Measurements from ENCODE around the gene ANXA8L1. TPM values are rescaled to one million over a fixed set of nuclear protein-coding genes. Genes with fewer than 3 reads are reported as not detected.
"Not testable (repeated sequence)": the region's sequence is repeated elsewhere in the genome, so short reads cannot be mapped to it uniquely, and the experiment has no call there.

ANXA8L1 gene
- total RNA-seq, 1 donor from 2014 or later = 0.59 TPM

DNA sequence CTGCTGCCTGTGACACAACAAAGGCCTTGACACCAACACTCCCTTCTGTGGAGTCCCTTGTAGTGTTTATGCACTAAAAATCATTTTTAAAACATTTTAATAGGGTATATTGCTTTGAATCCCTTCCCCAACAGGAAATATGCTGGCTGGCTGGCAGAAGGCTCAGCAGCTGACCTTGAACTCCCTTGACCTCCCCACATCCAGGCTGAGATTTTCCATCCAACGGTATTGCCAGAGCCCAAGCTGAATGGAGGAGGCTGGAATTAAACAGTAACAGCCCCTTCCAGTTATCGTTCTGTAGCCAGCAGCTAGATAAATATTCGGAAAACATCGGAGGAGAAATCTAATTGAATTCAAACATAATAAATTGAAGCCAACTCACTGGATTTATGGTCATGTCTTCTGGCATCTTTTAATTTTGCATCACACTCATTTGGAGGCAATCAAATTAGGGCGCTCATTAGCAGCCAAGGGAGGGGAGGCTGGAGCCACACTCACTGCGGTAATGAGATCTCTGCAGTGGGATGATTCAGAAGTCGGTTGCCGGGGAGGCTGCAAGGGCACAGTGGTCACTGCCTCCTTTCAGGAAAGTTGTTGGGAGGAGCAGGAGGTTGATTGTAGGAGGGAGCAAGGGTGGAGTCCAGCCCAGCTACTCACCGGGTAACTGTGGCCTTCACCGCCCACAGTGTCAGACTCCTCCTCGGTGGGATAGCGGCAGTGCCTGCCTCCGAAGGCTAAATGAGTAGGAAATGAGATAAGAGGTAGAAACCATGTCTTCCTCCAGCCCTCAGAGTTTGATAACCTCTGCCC, 44.2 kb downstream of the ANXA8L1 start:
- H3K27ac ChIP-seq (ENCODE audit: low read depth, low read length); H3K79me2 ChIP-seq (ENCODE audit: insufficient read depth, low read length); H2AFZ ChIP-seq (ENCODE audit: low read depth, low read length); H3K4me1 ChIP-seq (ENCODE audit: insufficient read depth, low read length); H3K27me3 ChIP-seq (ENCODE audit: insufficient read depth, low read length); H3K9me3 ChIP-seq (ENCODE audit: insufficient read depth, low read depth, low read length); H3K9me3 Mint-ChIP-seq (ENCODE audit: unreplicated experiment); H3K27ac Mint-ChIP-seq (ENCODE audit: unreplicated experiment); H3K36me3 Mint-ChIP-seq (ENCODE audit: low read depth, unreplicated experiment); H3K4me2 ChIP-seq (ENCODE audit: low read length); DNase-seq (ENCODE audit: low read depth); FAIRE-seq; H3K36me3 ChIP-seq (ENCODE audit: insufficient read depth, low read length); H3K9ac ChIP-seq (ENCODE audit: low read length); H4K20me1 ChIP-seq (ENCODE audit: insufficient read depth, low read length); H3K27me3 Mint-ChIP-seq (ENCODE audit: low read depth, unreplicated experiment); H3K4me1 Mint-ChIP-seq (ENCODE audit: low read depth, unreplicated experiment); H3K4me3 Mint-ChIP-seq (ENCODE audit: unreplicated experiment); H3K4me3 ChIP-seq (ENCODE audit: insufficient read depth, low read depth, low read length): not testable (repeated sequence)

DNA sequence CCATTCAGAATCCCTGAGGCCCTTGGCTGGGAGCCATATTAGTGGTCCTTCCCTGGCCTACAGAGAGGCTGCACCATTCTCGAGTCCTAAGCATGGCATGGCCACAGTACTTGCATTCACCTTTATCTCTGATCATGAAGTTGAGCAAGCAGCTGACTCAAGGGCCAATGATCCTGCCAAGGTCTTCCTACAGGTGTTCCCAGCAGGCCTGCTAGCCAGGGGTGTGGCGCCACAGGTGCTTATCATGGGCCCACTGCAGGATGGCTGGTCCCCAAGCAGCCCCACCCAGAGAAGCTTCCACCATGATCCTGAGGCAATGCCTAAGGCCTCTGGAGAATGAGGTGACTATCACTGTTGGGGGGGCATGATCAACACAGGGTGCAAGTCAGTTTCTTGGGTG, 48.0 kb downstream of the ANXA8L1 start:
- H3K9ac ChIP-seq (ENCODE audit: low read length); H3K27me3 Mint-ChIP-seq (ENCODE audit: low read depth, unreplicated experiment); H3K36me3 Mint-ChIP-seq (ENCODE audit: low read depth, unreplicated experiment); H3K79me2 ChIP-seq (ENCODE audit: insufficient read depth, low read length); H4K20me1 ChIP-seq (ENCODE audit: insufficient read depth, low read length); H3K27ac Mint-ChIP-seq (ENCODE audit: unreplicated experiment); H3K9me3 Mint-ChIP-seq (ENCODE audit: unreplicated experiment); H2AFZ ChIP-seq (ENCODE audit: low read depth, low read length); H3K9me3 ChIP-seq (ENCODE audit: insufficient read depth, low read depth, low read length); H3K4me3 Mint-ChIP-seq (ENCODE audit: unreplicated experiment); DNase-seq (ENCODE audit: low read depth); H3K4me2 ChIP-seq (ENCODE audit: low read length); H3K4me1 ChIP-seq (ENCODE audit: insufficient read depth, low read length); H3K27me3 ChIP-seq (ENCODE audit: insufficient read depth, low read length); H3K4me3 ChIP-seq (ENCODE audit: insufficient read depth, low read depth, low read length); H3K4me1 Mint-ChIP-seq (ENCODE audit: low read depth, unreplicated experiment); H3K36me3 ChIP-seq (ENCODE audit: insufficient read depth, low read length); FAIRE-seq; H3K27ac ChIP-seq (ENCODE audit: low read depth, low read length): not testable (repeated sequence)

DNA sequence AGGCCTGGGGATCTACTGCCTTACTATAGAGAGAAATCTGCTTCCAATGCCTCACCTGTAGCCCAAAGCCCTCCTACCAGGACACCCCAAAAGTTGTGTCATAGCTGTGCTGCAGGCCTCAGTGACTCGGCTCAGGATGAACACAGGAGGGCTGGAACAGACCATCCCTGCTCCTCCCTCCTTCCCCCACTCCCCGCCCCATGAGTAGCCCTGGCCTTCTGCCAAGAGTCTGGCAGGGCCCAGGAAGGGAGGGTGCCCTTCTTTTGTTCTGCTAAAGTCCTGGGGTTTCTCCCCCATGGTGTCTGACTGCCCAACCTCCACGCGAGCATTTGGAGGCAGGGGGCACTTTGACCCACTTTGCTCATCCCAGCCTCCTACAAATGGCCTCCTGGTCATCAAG, 65.4 kb downstream of the ANXA8L1 start:
- not testable (repeated sequence) for H4K20me1 ChIP-seq (ENCODE audit: insufficient read depth, low read length); H3K9ac ChIP-seq (ENCODE audit: low read length); H3K27me3 Mint-ChIP-seq (ENCODE audit: low read depth, unreplicated experiment); H3K36me3 Mint-ChIP-seq (ENCODE audit: low read depth, unreplicated experiment); H3K4me1 ChIP-seq (ENCODE audit: insufficient read depth, low read length); H3K4me3 ChIP-seq (ENCODE audit: insufficient read depth, low read depth, low read length); H3K4me2 ChIP-seq (ENCODE audit: low read length); H2AFZ ChIP-seq (ENCODE audit: low read depth, low read length); H3K27ac ChIP-seq (ENCODE audit: low read depth, low read length); H3K27ac Mint-ChIP-seq (ENCODE audit: unreplicated experiment); H3K27me3 ChIP-seq (ENCODE audit: insufficient read depth, low read length); H3K4me1 Mint-ChIP-seq (ENCODE audit: low read depth, unreplicated experiment); H3K4me3 Mint-ChIP-seq (ENCODE audit: unreplicated experiment); FAIRE-seq; H3K9me3 ChIP-seq (ENCODE audit: insufficient read depth, low read depth, low read length); H3K79me2 ChIP-seq (ENCODE audit: insufficient read depth, low read length); H3K9me3 Mint-ChIP-seq (ENCODE audit: unreplicated experiment); DNase-seq (ENCODE audit: low read depth); H3K36me3 ChIP-seq (ENCODE audit: insufficient read depth, low read length)

Other genes starting within 250 kb of the ANXA8L1 start
- not detected in 2 replicates for gene ANTXRL, start 88.8 kb upstream of the ANXA8L1 start, total RNA-seq
- gene NPY4R, start 90.2 kb downstream of the ANXA8L1 start, total RNA-seq = 0.48 and 0.53 TPM in 2 replicates
- gene GPRIN2, start 180.9 kb downstream of the ANXA8L1 start, total RNA-seq = 2.2 and 3.0 TPM in 2 replicates
- gene SYT15, start 203.4 kb downstream of the ANXA8L1 start, total RNA-seq = 1.2 and 1.4 TPM in 2 replicates

Data from astrocyte (in vitro differentiated cells and primary cell).